ENCODE results near the gene TMEM259. TPM values are rescaled to one million over a fixed set of nuclear protein-coding genes. Genes with fewer than 3 reads are reported as not detected.

The TMEM259 gene
- total RNA-seq, 6 experiments from 2014 or later, result 127 to 164 (median 149) TPM

DNA sequence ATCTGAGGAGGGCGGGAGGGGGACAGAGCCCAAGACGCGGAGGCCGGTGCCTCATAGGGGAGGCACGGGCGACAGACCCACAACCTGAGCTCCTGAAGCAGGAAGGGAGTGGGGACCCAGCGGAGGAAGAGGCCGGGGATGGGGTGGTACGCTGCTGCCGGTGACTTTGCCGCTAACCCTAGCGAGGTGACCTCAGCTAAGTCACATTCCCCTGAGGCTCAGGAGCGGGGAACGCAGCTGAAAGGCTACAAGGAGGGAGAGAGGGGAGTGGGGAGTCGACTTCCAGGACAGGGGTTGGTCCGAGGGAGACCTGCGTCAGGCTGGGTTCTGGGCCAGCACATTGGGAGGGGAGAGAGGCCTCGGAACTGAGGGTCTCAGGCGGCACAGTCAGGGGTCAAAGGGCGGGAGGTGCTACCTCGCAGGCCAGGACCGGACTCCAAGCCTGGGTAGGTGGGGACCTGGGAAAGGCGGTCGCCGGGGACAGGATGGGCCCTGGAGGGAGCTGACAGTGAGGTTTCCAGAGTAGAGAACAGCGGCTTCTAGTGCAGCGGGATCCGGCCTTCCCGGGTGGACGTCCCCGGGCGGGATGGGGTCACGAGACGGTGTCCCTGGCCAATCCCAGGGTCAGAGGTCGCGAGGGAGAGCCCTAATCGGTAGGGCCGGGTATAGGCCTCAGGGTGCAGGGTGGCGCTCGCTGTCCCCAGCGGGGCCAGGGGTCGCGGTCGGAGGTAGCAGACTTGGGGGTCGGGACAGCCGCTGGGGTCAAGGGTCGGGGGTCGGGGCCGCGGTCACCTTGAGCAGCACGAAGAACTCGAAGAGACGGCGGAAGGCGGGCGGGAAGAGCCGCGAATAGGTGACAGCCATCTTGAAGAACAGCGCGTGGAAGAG lies 699 bp downstream of the TMEM259 start:
- no peaks in the 10 kb centered on the region for H3K36me3 Mint-ChIP-seq (ENCODE audit: low read depth)
- TF ChIP-seq CTCF (IDR thresholded peaks at IDR 0.05), result no peak
- H3K4me1 Mint-ChIP-seq (ENCODE audit: low read depth), result peaks cover 31% of the 10 kb centered on the region
- H3K27ac Mint-ChIP-seq, result peak overlapping the region; percentile 81
- peak overlapping the region; percentile 93 for H3K4me3 Mint-ChIP-seq
- no peaks in the 10 kb centered on the region; the same call in none of the 2 replicates for H3K27me3 Mint-ChIP-seq (ENCODE audit: insufficient read depth)
- no peak for DNase-seq
- peaks cover 4% of the 10 kb centered on the region; the same call in 1 of the 2 replicates for H3K9me3 Mint-ChIP-seq

DNA sequence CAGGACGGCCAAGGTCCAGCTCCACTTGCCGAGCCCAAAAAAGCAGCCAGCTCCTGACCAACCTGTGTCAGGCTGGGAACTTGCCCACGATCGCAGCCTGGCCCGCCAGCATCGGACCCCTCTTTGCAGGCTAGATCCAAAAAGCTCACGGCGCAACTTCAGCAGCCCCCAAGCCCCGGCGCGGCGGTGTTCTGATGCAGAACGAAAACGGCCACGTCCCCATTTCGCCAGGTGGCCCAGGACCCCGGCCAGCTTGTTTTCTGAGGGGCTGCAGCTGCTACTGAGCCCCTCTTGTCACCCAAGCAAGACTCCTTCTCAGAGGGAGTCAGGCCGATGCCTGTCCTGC lies 1.3 kb downstream of the TMEM259 start:
- Mint-ChIP-seq H3K27ac (peak overlapping the region; percentile 81), H3K27me3 (ENCODE audit: insufficient read depth) (no peaks in the 10 kb centered on the region; the same call in none of the 2 replicates), H3K4me3 (peak overlapping the region; percentile 93), H3K9me3 (peaks cover 4% of the 10 kb centered on the region; the same call in 1 of the 2 replicates), H3K36me3 (ENCODE audit: low read depth) (no peaks in the 10 kb centered on the region), H3K4me1 (ENCODE audit: low read depth) (peaks cover 31% of the 10 kb centered on the region)
- TF ChIP-seq CTCF (IDR thresholded peaks at IDR 0.05), result no peak
- no peak for DNase-seq

DNA sequence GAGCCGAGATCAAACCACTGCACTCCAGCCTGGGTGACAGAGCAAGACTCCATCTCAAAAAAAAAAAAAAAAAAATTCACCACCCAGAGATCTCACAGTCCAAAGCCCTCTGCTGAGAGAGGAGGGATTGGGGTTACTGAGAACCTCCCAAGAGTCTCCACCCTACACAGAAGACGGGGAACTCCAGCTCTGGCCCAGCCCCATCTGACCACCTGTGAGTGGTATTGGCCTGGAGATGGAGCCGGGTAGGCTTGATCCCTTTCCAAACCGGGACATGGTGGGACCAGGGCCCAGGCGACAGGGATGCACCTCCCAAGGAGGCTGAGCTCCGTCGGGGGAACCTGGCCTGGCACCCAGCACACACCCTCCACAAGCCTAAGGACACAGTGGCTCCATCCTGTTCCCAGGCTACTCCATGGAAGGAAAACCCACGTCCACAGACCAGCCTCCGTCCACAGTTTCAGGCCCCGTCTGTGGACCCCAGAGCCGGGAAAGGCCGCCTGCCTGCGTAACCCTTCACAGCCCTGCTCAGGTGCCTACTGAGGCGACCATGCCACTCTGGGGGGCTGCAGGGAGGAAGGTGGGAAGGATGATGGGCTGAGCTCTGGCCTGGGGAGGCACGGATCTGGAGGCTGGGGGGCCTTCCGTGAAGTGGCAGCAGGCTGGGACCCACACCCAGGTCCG lies 1.8 kb downstream of the TMEM259 start:
- Mint-ChIP-seq H3K27ac (peak overlapping the region; percentile 73), H3K9me3 (peaks cover 4% of the 10 kb centered on the region; the same call in 1 of the 2 replicates), H3K27me3 (ENCODE audit: insufficient read depth) (no peaks in the 10 kb centered on the region; the same call in none of the 2 replicates), H3K4me1 (ENCODE audit: low read depth) (peaks cover 31% of the 10 kb centered on the region), H3K36me3 (ENCODE audit: low read depth) (no peaks in the 10 kb centered on the region), H3K4me3 (peak overlapping the region; percentile 93)
- TF ChIP-seq CTCF (IDR thresholded peaks at IDR 0.05), result no peak
- no peak for DNase-seq

GRCh38 chr19:1018393-1018792 lies 2.5 kb downstream of the TMEM259 start:
- no peak for TF ChIP-seq CTCF (IDR thresholded peaks at IDR 0.05)
- Mint-ChIP-seq H3K36me3 (ENCODE audit: low read depth) (no peaks in the 10 kb centered on the region), H3K9me3 (peaks cover 4% of the 10 kb centered on the region; the same call in 1 of the 2 replicates), H3K27me3 (ENCODE audit: insufficient read depth) (no peaks in the 10 kb centered on the region; the same call in none of the 2 replicates), H3K4me1 (ENCODE audit: low read depth) (peaks cover 31% of the 10 kb centered on the region), H3K4me3 (peak overlapping the region; percentile 93), H3K27ac (peak overlapping the region; percentile 73; the same call in 1 of the 2 replicates)
- no peak for DNase-seq

DNA sequence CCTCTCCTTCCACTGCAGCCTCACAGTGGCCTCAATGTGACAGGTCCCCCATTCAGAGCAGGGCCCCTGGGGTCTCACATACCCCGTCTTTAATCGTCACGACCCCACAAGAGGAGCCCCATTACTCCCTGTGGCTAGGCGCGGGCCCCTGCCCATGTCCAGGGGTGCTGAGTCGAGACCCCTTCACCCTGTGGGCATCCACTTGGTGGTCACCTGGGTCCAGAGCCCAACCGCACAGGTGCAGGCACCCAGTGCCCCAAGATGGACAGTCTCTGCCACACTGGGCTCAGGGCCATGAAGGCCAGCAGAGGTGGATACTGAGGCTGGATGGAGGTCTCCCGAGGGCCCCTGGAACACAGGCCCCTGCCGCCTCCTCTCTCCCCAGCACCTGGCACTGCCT lies 3.0 kb downstream of the TMEM259 start:
- peak overlapping the region; percentile 97; the same call in 1 of the 2 replicates for H3K27ac Mint-ChIP-seq
- H3K27me3 Mint-ChIP-seq (ENCODE audit: insufficient read depth), result no peaks in the 10 kb centered on the region; the same call in none of the 2 replicates
- peaks cover 31% of the 10 kb centered on the region for H3K4me1 Mint-ChIP-seq (ENCODE audit: low read depth)
- peaks cover 4% of the 10 kb centered on the region; the same call in 1 of the 2 replicates for H3K9me3 Mint-ChIP-seq
- no peaks in the 10 kb centered on the region for H3K36me3 Mint-ChIP-seq (ENCODE audit: low read depth)
- H3K4me3 Mint-ChIP-seq, result peak overlapping the region; percentile 84
- no peak for TF ChIP-seq CTCF (IDR thresholded peaks at IDR 0.05)
- DNase-seq, result no peak
